ENCODE measurements around the gene SPRED2.
A peak's percentile ranks its signal among the peaks of the same experiment; 100 is the strongest.

SPRED2 gene

GRCh38 chr2:65351234-65351947, 81.0 kb downstream of the SPRED2 start:
- TF ChIP-seq, protein P1, sequence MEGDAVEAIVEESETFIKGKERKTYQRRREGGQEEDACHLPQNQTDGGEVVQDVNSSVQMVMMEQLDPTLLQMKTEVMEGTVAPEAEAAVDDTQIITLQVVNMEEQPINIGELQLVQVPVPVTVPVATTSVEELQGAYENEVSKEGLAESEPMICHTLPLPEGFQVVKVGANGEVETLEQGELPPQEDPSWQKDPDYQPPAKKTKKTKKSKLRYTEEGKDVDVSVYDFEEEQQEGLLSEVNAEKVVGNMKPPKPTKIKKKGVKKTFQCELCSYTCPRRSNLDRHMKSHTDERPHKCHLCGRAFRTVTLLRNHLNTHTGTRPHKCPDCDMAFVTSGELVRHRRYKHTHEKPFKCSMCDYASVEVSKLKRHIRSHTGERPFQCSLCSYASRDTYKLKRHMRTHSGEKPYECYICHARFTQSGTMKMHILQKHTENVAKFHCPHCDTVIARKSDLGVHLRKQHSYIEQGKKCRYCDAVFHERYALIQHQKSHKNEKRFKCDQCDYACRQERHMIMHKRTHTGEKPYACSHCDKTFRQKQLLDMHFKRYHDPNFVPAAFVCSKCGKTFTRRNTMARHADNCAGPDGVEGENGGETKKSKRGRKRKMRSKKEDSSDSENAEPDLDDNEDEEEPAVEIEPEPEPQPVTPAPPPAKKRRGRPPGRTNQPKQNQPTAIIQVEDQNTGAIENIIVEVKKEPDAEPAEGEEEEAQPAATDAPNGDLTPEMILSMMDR (IDR thresholded peaks at IDR 0.05; ENCODE audit: insufficient read depth, low read length, missing control alignments), result no peak
- ChIA-PET CTCF (interaction anchor here (0.8 to 2.6 kb wide), 4 partner anchors 14 to 83 kb away, joined by 3 to 11 read pairs (median 4); no protein-coding TSS in a partner anchor), POLR2A (interaction anchor here (0.6 kb wide), 1 partner anchor 29 kb away, joined by 3 read pairs; no protein-coding TSS in a partner anchor)
- no peak overlapping the region for H3K4me3 ChIP-seq (ENCODE audit: low read depth, low read length)
- DNase-seq (ENCODE audit: low read depth, low spot score), result no peak

DNA sequence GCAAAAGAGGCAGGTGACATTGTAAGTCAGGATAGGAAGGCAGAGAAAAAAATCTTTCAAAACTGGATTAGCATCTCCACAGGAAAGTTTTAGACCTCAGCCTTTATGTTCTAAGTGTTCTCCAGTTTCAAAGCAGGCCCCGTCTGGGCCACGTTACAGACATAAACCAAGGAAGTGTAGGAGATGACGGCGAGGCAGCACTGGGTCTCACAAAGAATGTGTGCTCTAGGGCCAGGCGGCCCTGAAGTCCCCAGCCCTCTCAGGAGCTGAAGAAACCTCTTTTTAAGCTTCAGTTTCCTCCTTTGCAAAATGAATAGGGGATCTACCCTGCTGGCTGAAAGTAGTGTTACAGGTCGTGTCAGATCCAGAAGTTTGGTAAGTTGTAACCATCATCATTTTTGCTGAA, 81.7 kb downstream of the SPRED2 start:
- POLR2A ChIA-PET, result no interaction called here
- no peak for DNase-seq (ENCODE audit: low read depth, low spot score)
- H3K4me3 ChIP-seq (ENCODE audit: low read depth, low read length), result no peak overlapping the region
- TF ChIP-seq, protein P1 (IDR thresholded peaks at IDR 0.05; ENCODE audit: insufficient read depth, low read length, missing control alignments), result peak; percentile 18
- CTCF ChIA-PET, result interaction anchor here (1.4 kb wide), 1 partner anchor 84 kb away, joined by 3 read pairs; no protein-coding TSS in a partner anchor

GRCh38 chr2:65349863-65350262, 82.5 kb downstream of the SPRED2 start:
- ChIA-PET CTCF (no interaction called here), POLR2A (no interaction called here)
- TF ChIP-seq, protein P1 (IDR thresholded peaks at IDR 0.05; ENCODE audit: insufficient read depth, low read length, missing control alignments), result no peak
- H3K4me3 ChIP-seq (ENCODE audit: low read depth, low read length), result no peak overlapping the region
- no peak for DNase-seq (ENCODE audit: low read depth, low spot score)

DNA sequence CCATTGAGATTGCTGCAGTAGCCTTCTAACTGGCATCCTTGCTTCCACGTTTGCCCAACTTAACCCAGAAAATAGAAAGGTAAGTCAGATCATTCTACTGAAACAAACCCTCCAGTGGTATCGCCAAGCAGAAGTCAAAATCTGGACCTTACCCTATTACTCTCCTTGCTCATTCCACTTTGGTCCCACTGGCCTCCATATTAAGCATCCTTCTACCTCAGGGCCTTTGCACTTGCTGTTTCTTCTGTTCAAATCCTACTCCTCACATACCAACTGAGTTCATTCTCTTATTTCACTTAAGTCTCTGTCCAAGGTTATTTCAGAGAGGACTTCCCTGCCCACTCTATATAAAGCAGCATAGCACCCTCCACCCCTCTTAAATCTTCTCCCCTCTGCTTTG, 84.5 kb downstream of the SPRED2 start:
- POLR2A ChIA-PET, result no interaction called here
- no peak overlapping the region for H3K4me3 ChIP-seq (ENCODE audit: low read depth, low read length)
- no peak for DNase-seq (ENCODE audit: low read depth, low spot score)
- CTCF ChIA-PET, result no interaction called here
- TF ChIP-seq, protein P1 (IDR thresholded peaks at IDR 0.05; ENCODE audit: insufficient read depth, low read length, missing control alignments), result no peak

DNA sequence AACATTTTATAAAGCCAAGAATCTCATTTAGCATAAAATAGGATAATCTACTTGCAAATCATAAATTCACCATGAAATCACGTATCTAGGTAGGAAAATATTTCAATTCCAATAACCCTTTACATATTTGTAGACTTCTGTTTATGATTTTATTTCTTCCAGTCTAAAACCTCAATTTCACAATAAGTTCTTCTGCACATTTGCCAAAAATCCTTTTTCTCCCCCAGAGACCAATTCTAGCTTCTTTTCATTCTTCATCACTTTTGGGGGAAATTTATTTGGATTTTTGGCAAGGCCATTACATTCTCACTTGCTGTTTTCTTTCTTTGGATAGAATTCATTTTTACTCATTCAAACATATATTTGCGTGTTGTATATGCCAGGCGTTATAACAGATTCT, 86.8 kb downstream of the SPRED2 start:
- TF ChIP-seq, protein P1 (IDR thresholded peaks at IDR 0.05; ENCODE audit: insufficient read depth, low read length, missing control alignments), result no peak
- ChIA-PET POLR2A (no interaction called here), CTCF (no interaction called here)
- no peak overlapping the region for H3K4me3 ChIP-seq (ENCODE audit: low read depth, low read length)
- DNase-seq (ENCODE audit: low read depth, low spot score), result no peak

DNA sequence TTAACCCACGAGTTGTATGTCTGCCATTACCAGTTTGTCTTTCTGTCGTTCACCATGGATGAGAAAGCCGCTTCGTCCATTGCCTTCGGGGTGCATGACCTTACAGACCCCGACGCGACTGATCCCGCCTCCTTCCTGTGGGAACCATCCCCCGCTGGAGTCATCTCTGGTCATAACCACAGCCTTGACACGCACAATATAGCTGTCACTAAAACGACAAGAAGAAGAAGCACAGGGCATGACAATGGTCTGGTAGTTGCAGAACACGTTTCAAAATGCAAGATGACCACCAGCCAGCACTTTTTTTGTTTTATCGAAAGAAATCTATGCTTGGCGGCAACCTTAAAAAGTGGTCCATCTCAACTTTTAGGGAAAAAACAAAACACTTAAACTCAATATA, 87.7 kb downstream of the SPRED2 start:
- TF ChIP-seq, protein P1 (IDR thresholded peaks at IDR 0.05; ENCODE audit: insufficient read depth, low read length, missing control alignments), result no peak
- ChIA-PET POLR2A (no interaction called here), CTCF (no interaction called here)
- DNase-seq (ENCODE audit: low read depth, low spot score), result no peak
- H3K4me3 ChIP-seq (ENCODE audit: low read depth, low read length), result no peak overlapping the region
